H9 (cell line): ENCODE measurements around the gene CFAP46. TPM values are rescaled to one million over a fixed set of nuclear protein-coding genes. Genes with fewer than 3 reads are reported as not detected.
A peak's percentile ranks its signal among the peaks of the same experiment; 100 is the strongest.

Source experiments
- DNase-seq: peaks from one replicate; pipeline ENCODE4 v3.0.0-alpha.2; 2017
- H2AFZ ChIP-seq: one replicate; pipeline ENCODE4 v1.6.1; 2013; ENCODE audit warnings: mild to moderate bottlenecking, low read length, control low read depth, moderate library complexity
- H2AK5ac ChIP-seq: 2 replicates; pipeline ENCODE4 v1.6.1; 2013; ENCODE audit warnings: low read length, control low read depth, mixed read lengths; ENCODE audit not compliant: insufficient read length
- H2BK120ac ChIP-seq: one replicate; pipeline ENCODE4 v1.6.1; 2013; ENCODE audit warnings: low read depth, mild to moderate bottlenecking, low read length, control low read depth, inconsistent platforms; ENCODE audit not compliant: poor library complexity, severe bottlenecking
- H2BK12ac ChIP-seq: 2 replicates; pipeline ENCODE4 v1.6.1; 2013; ENCODE audit warnings: low read length, control low read depth, mixed read lengths, low read depth; ENCODE audit not compliant: insufficient read length
- H2BK15ac ChIP-seq: 2 replicates; pipeline ENCODE4 v1.6.1; 2013; ENCODE audit warnings: low read depth, low read length, control low read depth
- H2BK20ac ChIP-seq: one replicate; pipeline ENCODE4 v1.6.1; 2013; ENCODE audit warnings: low read depth, mild to moderate bottlenecking, low read length, control low read depth, inconsistent platforms; ENCODE audit not compliant: poor library complexity, severe bottlenecking
- H2BK5ac ChIP-seq: 2 replicates; pipeline ENCODE4 v1.6.1; 2013; ENCODE audit warnings: low read length, control low read depth, mixed read lengths; ENCODE audit not compliant: insufficient read length
- H3K14ac ChIP-seq: 2 replicates; pipeline ENCODE4 v1.6.1; 2013; ENCODE audit warnings: low read length, control low read depth; ENCODE audit not compliant: insufficient read depth
- H3K18ac ChIP-seq: 2 replicates; pipeline ENCODE4 v1.6.1; 2013; ENCODE audit warnings: low read depth, mild to moderate bottlenecking, mixed read lengths, low read length, control low read depth; ENCODE audit not compliant: insufficient read length
- H3K23ac ChIP-seq: 2 replicates; pipeline ENCODE4 v1.6.1; 2013; ENCODE audit warnings: low read length, control low read depth, mixed read lengths, low read depth; ENCODE audit not compliant: insufficient read length
- H3K23me2 ChIP-seq: 2 replicates; pipeline ENCODE4 v1.6.1; 2013; ENCODE audit warnings: low read depth, mild to moderate bottlenecking, mixed read lengths, low read length, control low read depth; ENCODE audit not compliant: insufficient read length, poor library complexity, severe bottlenecking
- H3K27ac ChIP-seq: 2 replicates; pipeline ENCODE4 v1.5.1; 2013; ENCODE audit warnings: low read length, control low read depth, mixed read lengths, low read depth; ENCODE audit not compliant: insufficient read length
- H3K27me3 ChIP-seq: 2 replicates; pipeline ENCODE4 v1.6.1; 2013; ENCODE audit warnings: low read length, control low read depth, inconsistent platforms; ENCODE audit not compliant: insufficient read depth
- H3K4ac ChIP-seq: 2 replicates; pipeline ENCODE4 v1.6.1; 2013; ENCODE audit warnings: low read depth, mild to moderate bottlenecking, control low read depth, inconsistent platforms, low read length, moderate library complexity
- H3K4me1 ChIP-seq: 2 replicates; pipeline ENCODE4 v1.6.1; 2013; ENCODE audit warnings: low read length, control low read depth, inconsistent platforms; ENCODE audit not compliant: insufficient read depth
- H3K4me2 ChIP-seq: 2 replicates; pipeline ENCODE4 v1.6.1; 2013; ENCODE audit warnings: low read length, control low read depth, mixed read lengths; ENCODE audit not compliant: insufficient read length, insufficient read depth
- H3K56ac ChIP-seq: 2 replicates; pipeline ENCODE4 v1.6.1; 2013; ENCODE audit warnings: low read depth, mild to moderate bottlenecking, mixed read lengths, low read length, control low read depth; ENCODE audit not compliant: insufficient read length
- H3K79me1 ChIP-seq: 2 replicates; pipeline ENCODE4 v1.6.1; 2013; ENCODE audit warnings: low read depth, mild to moderate bottlenecking, moderate library complexity, low read length, control low read depth, inconsistent platforms; ENCODE audit not compliant: insufficient read depth, poor library complexity, severe bottlenecking
- H3K79me2 ChIP-seq: 2 replicates; pipeline ENCODE4 v1.6.1; 2013; ENCODE audit warnings: low read length, control low read depth, inconsistent platforms; ENCODE audit not compliant: insufficient read depth
- H3K9ac ChIP-seq: 2 replicates; pipeline ENCODE4 v1.6.1; 2013; ENCODE audit warnings: low read length, control low read depth, mixed read lengths; ENCODE audit not compliant: insufficient read length; ENCODE audit errors: extremely low read depth
- H3K9me3 ChIP-seq: one replicate; pipeline ENCODE4 v1.6.1; 2013; ENCODE audit warnings: low read depth, low read length, inconsistent platforms; ENCODE audit not compliant: control insufficient read depth
- H3T11ph ChIP-seq: one replicate; pipeline ENCODE4 v1.6.1; 2013; ENCODE audit warnings: mild to moderate bottlenecking, low read length, control low read depth, inconsistent platforms
- H4K20me1 ChIP-seq: one replicate; pipeline ENCODE4 v1.6.1; 2013; ENCODE audit not compliant: control insufficient read depth, insufficient read length, insufficient read depth
- H4K5ac ChIP-seq: 2 replicates; pipeline ENCODE4 v1.6.1; 2013; ENCODE audit warnings: low read depth, mild to moderate bottlenecking, mixed read lengths, low read length, control low read depth; ENCODE audit not compliant: insufficient read length
- H4K8ac ChIP-seq: replicated peaks from 2 replicates; pipeline ENCODE4 v1.6.1; 2013; ENCODE audit warnings: low read length, control low read depth, mixed read lengths, low read depth; ENCODE audit not compliant: insufficient read length
- H4K91ac ChIP-seq: 2 replicates; pipeline ENCODE4 v1.6.1; 2013; ENCODE audit warnings: low read depth, mild to moderate bottlenecking, moderate library complexity, mixed read lengths, low read length, control low read depth; ENCODE audit not compliant: insufficient read length
- H3K27ac Mint-ChIP-seq, 3 experiments: 2 replicates in 2 of 3; 3 replicates in 1 of 3; pipeline ENCODE4 v1.8.0; 2020 to 2021; ENCODE audit warnings: mixed read lengths in 3 of 3, mild to moderate bottlenecking in 1 of 3, moderate library complexity in 1 of 3
- H3K27me3 Mint-ChIP-seq: 2 replicates; pipeline ENCODE4 v1.8.0; 2021; ENCODE audit warnings: low read depth, mild to moderate bottlenecking, moderate library complexity, mixed read lengths
- H3K36me3 Mint-ChIP-seq, 3 experiments: 2 replicates in 2 of 3; 3 replicates in 1 of 3; pipeline ENCODE4 v1.8.0; 2020 to 2021; ENCODE audit warnings: low read depth in 3 of 3, mixed read lengths in 3 of 3; ENCODE audit not compliant: insufficient read depth in 1 of 3
- H3K4me1 Mint-ChIP-seq, 2 experiments: 2 replicates each; pipeline ENCODE4 v1.8.0; 2020; ENCODE audit warnings: mixed read lengths in 2 of 2
- H3K4me3 Mint-ChIP-seq, 2 experiments: 2 replicates in 1 of 2; 3 replicates in 1 of 2; pipeline ENCODE4 v1.8.0; 2020 to 2021; ENCODE audit warnings: mild to moderate bottlenecking in 2 of 2, mixed read lengths in 2 of 2, moderate library complexity in 1 of 2
- H3K9me3 Mint-ChIP-seq, 2 experiments: 2 replicates in 1 of 2; 3 replicates in 1 of 2; pipeline ENCODE4 v1.8.0; 2020; ENCODE audit warnings: mild to moderate bottlenecking in 2 of 2, mixed read lengths in 2 of 2, moderate library complexity in 1 of 2
- WGBS: extraction: QIAGEN DNeasy Blood & Tissue Kit; methylation state at CpG from one replicate; pipeline ENCODE4 v1.1.7; 2013; ENCODE audit warnings: missing lambda C conversion rate, low lambda C conversion rate, mixed read lengths; ENCODE audit not compliant: insufficient read length; ENCODE audit errors: extremely low coverage; 5-methylcytosine and 5-hydroxymethylcytosine counted together
- total RNA-seq: library from RNA; stranded (reverse); gene quantifications from 2 replicates; pipeline ENCODE4 v1.2.1, GENCODE V29; 2021
- TF ChIP-seq, protein P1 (sequence below): fragments of 200-600 bp; sonication (generic); conservative IDR thresholded peaks from 3 replicates; pipeline ENCODE4 v1.8.0; 2021; ENCODE audit warnings: antibody characterized with exemption, mild to moderate bottlenecking

Gene CFAP46
- total RNA-seq, 1 experiment from 2014 or later, result 3.1 TPM

DNA sequence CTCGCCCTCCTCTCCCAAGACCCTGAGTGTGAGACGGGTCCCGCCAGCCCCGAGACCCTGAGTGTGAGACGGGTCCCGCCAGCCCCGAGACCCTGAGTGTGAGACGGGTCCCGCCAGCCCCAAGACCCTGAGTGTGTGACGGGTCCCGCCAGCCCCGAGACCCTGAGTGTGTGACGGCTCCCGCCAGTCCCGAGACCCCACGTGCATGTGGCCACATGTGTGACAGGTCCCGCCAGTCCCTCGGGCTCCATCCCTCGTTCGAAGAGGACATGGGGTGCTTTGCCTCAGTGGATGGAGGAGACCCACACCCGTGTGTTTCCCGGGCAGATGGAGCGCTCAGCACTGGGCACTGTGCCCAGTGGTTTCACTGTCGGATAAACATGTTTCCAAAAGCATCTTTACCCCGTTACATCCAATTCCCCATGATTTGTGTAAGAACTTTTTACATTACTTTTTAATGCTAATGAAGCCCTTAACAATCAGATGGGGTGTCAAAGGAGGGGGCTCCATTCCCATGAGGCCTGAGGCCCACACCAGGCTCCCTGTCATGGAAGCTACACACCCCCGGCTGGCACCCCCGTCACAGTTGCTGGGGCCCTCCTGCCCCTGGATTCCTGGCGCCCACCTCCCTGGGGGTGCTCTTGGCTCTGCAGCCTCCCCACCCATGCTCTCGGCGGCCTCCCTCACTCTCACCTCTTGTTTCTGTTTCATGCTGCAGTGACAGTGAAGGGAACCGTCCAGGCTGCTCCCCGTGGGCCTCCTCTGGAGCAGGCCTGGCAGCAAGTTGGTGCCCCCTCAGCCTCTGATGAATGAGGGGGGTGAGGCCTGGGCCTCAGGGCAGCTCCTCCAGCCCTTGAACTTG is 48.5 kb upstream of the CFAP46 start:
- H2AK5ac ChIP-seq, result no peak overlapping the region
- no peak overlapping the region for H2AFZ ChIP-seq
- no peak overlapping the region for H4K8ac ChIP-seq
- H3K23me2 ChIP-seq, result no peaks in the 10 kb centered on the region
- TF ChIP-seq, protein P1, sequence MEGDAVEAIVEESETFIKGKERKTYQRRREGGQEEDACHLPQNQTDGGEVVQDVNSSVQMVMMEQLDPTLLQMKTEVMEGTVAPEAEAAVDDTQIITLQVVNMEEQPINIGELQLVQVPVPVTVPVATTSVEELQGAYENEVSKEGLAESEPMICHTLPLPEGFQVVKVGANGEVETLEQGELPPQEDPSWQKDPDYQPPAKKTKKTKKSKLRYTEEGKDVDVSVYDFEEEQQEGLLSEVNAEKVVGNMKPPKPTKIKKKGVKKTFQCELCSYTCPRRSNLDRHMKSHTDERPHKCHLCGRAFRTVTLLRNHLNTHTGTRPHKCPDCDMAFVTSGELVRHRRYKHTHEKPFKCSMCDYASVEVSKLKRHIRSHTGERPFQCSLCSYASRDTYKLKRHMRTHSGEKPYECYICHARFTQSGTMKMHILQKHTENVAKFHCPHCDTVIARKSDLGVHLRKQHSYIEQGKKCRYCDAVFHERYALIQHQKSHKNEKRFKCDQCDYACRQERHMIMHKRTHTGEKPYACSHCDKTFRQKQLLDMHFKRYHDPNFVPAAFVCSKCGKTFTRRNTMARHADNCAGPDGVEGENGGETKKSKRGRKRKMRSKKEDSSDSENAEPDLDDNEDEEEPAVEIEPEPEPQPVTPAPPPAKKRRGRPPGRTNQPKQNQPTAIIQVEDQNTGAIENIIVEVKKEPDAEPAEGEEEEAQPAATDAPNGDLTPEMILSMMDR, result no peak
- no peak overlapping the region for H3K18ac ChIP-seq
- H3K9ac ChIP-seq, result no peak overlapping the region
- H3K4me1 Mint-ChIP-seq, result peaks cover 0 to 5% of the 10 kb centered on the region in 2 experiments; a peak in 1 of 4 replicates
- no peak overlapping the region for H3K23ac ChIP-seq
- peaks cover 0 to 2% of the 10 kb centered on the region in 2 experiments; a peak in 1 of 5 replicates for H3K9me3 Mint-ChIP-seq
- H3K27ac ChIP-seq, result no peak overlapping the region
- H2BK12ac ChIP-seq, result no peak overlapping the region
- peak overlapping the region; percentile 71; the same call in 1 of the 2 replicates for H3K14ac ChIP-seq
- no peaks in the 10 kb centered on the region; the same call in none of the 2 replicates for H3K27me3 Mint-ChIP-seq
- H4K5ac ChIP-seq, result no peak overlapping the region
- H3K9me3 ChIP-seq, result no peaks in the 10 kb centered on the region
- no peak overlapping the region for H2BK120ac ChIP-seq
- no peaks in the 10 kb centered on the region for H3K79me2 ChIP-seq
- H3K36me3 Mint-ChIP-seq, result no peaks in the 10 kb centered on the region
- no peak overlapping the region for H3K4me3 Mint-ChIP-seq
- no peaks in the 10 kb centered on the region for H4K20me1 ChIP-seq
- no peak overlapping the region for H3K27ac Mint-ChIP-seq
- H3T11ph ChIP-seq, result no peak overlapping the region
- no peak overlapping the region for H4K91ac ChIP-seq
- H3K27me3 ChIP-seq, result no peaks in the 10 kb centered on the region
- no CpG with 5 or more reads among the region's 32 CpGs for WGBS
- no peak for DNase-seq
- H2BK15ac ChIP-seq, result no peak overlapping the region
- H3K4ac ChIP-seq, result no peak overlapping the region
- H3K4me1 ChIP-seq, result no peaks in the 10 kb centered on the region
- H2BK5ac ChIP-seq, result no peak overlapping the region
- H3K79me1 ChIP-seq, result no peaks in the 10 kb centered on the region
- no peak overlapping the region for H3K56ac ChIP-seq
- no peak overlapping the region for H3K4me2 ChIP-seq
- H2BK20ac ChIP-seq, result no peak overlapping the region
